ENCODE measurements around the gene N4BP2. TPM values are rescaled to one million over a fixed set of nuclear protein-coding genes. Genes with fewer than 3 reads are reported as not detected.
A peak's percentile ranks its signal among the peaks of the same experiment; 100 is the strongest.

Gene N4BP2
- total RNA-seq, 1 experiment from 2014 or later, result 5.3 TPM

GRCh38 chr4:40187386-40187906 is 130.8 kb downstream of the N4BP2 start:
- no peaks in the 10 kb centered on the region for H3K36me3 Mint-ChIP-seq (ENCODE audit: insufficient read depth, unreplicated experiment)
- intact Hi-C loops (cut with micrococcal nuclease; ENCODE audit: unreplicated experiment), result no loop called here
- H3K27me3 Mint-ChIP-seq (ENCODE audit: unreplicated experiment), result no peaks in the 10 kb centered on the region
- no peak for DNase-seq
- no peak for TF ChIP-seq CTCF (IDR thresholded peaks at IDR 0.05; ENCODE audit: unreplicated experiment)
- peaks cover 14% of the 10 kb centered on the region for H3K4me1 Mint-ChIP-seq (ENCODE audit: low read depth, unreplicated experiment)
- H3K9me3 Mint-ChIP-seq (ENCODE audit: low read depth, unreplicated experiment), result no peaks in the 10 kb centered on the region
- H3K4me3 Mint-ChIP-seq (ENCODE audit: low read depth, unreplicated experiment), result no peak overlapping the region
- no TSS peak for BruUV-seq (replicated peaks)
- no peak overlapping the region for H3K27ac Mint-ChIP-seq (ENCODE audit: unreplicated experiment)
- CTCF ChIA-PET, result no interaction called here

- CTCF ChIA-PET, result no interaction called here
- H3K4me1 Mint-ChIP-seq (ENCODE audit: low read depth, unreplicated experiment), result peaks cover 14% of the 10 kb centered on the region
- H3K27me3 Mint-ChIP-seq (ENCODE audit: unreplicated experiment), result no peaks in the 10 kb centered on the region
- no peaks in the 10 kb centered on the region for H3K9me3 Mint-ChIP-seq (ENCODE audit: low read depth, unreplicated experiment)
- TF ChIP-seq CTCF (IDR thresholded peaks at IDR 0.05; ENCODE audit: unreplicated experiment), result no peak
- H3K27ac Mint-ChIP-seq (ENCODE audit: unreplicated experiment), result no peak overlapping the region
- no peak overlapping the region for H3K4me3 Mint-ChIP-seq (ENCODE audit: low read depth, unreplicated experiment)
- no TSS peak for BruUV-seq (replicated peaks)
- no peak for DNase-seq
- no peaks in the 10 kb centered on the region for H3K36me3 Mint-ChIP-seq (ENCODE audit: insufficient read depth, unreplicated experiment)
- intact Hi-C loops (cut with micrococcal nuclease; ENCODE audit: unreplicated experiment), result no loop called here
Measured at GRCh38 chr4:40190019-40190418, 133.4 kb downstream of the N4BP2 start.

- H3K36me3 Mint-ChIP-seq (ENCODE audit: insufficient read depth, unreplicated experiment), result no peaks in the 10 kb centered on the region
- CTCF ChIA-PET, result interaction anchor here (0.6 kb wide), 1 partner anchor 51 kb away, joined by 5 read pairs; no protein-coding TSS in a partner anchor
- no peaks in the 10 kb centered on the region for H3K27me3 Mint-ChIP-seq (ENCODE audit: unreplicated experiment)
- no peak overlapping the region for H3K4me3 Mint-ChIP-seq (ENCODE audit: low read depth, unreplicated experiment)
- no peaks in the 10 kb centered on the region for H3K9me3 Mint-ChIP-seq (ENCODE audit: low read depth, unreplicated experiment)
- no TSS peak for BruUV-seq (replicated peaks)
- no peak overlapping the region for H3K27ac Mint-ChIP-seq (ENCODE audit: unreplicated experiment)
- no peak for TF ChIP-seq CTCF (IDR thresholded peaks at IDR 0.05; ENCODE audit: unreplicated experiment)
- H3K4me1 Mint-ChIP-seq (ENCODE audit: low read depth, unreplicated experiment), result peaks cover 14% of the 10 kb centered on the region
- intact Hi-C loops (cut with micrococcal nuclease; ENCODE audit: unreplicated experiment), result no loop called here
- DNase-seq, result no peak
Measured at GRCh38 chr4:40190465-40190864, 133.8 kb downstream of the N4BP2 start.

- TF ChIP-seq CTCF (IDR thresholded peaks at IDR 0.05; ENCODE audit: unreplicated experiment), result no peak
- CTCF ChIA-PET, result interaction anchor here (0.6 kb wide), 2 partner anchors 11 to 52 kb away, joined by 5 to 8 read pairs; no protein-coding TSS in a partner anchor
- H3K27me3 Mint-ChIP-seq (ENCODE audit: unreplicated experiment), result no peaks in the 10 kb centered on the region
- intact Hi-C loops (cut with micrococcal nuclease; ENCODE audit: unreplicated experiment), result no loop called here
- no peak overlapping the region for H3K4me3 Mint-ChIP-seq (ENCODE audit: low read depth, unreplicated experiment)
- no peaks in the 10 kb centered on the region for H3K36me3 Mint-ChIP-seq (ENCODE audit: insufficient read depth, unreplicated experiment)
- no peak for DNase-seq
- no TSS peak for BruUV-seq (replicated peaks)
- no peaks in the 10 kb centered on the region for H3K9me3 Mint-ChIP-seq (ENCODE audit: low read depth, unreplicated experiment)
- peaks cover 14% of the 10 kb centered on the region for H3K4me1 Mint-ChIP-seq (ENCODE audit: low read depth, unreplicated experiment)
- peak overlapping the region; percentile 33 for H3K27ac Mint-ChIP-seq (ENCODE audit: unreplicated experiment)
Measured at GRCh38 chr4:40190880-40191815, 134.5 kb downstream of the N4BP2 start.
